Lower leg skin (tissue), 4 donors: ENCODE results near the gene APOF. TPM values are rescaled to one million over a fixed set of nuclear protein-coding genes. Genes with fewer than 3 reads are reported as not detected.

Source experiments
- DNase-seq, 2 donors: peaks; one replicate each; pipeline ENCODE4 v3.0.0-alpha.2; 2019; ENCODE audit warnings: low spot score in 2 of 2
- H3K4me3 ChIP-seq: fragments of 200-600 bp; sonication (generic); 2 replicates; pipeline ENCODE4 v1.5.1; 2017; ENCODE audit warnings: mild to moderate bottlenecking, low read depth; ENCODE audit not compliant: poor library complexity, severe bottlenecking
- CTCF ChIP-seq, 3 donors: fragments of 450-650 bp; IDR thresholded peaks; one replicate each; pipeline ENCODE4 v1.5.1; 2016; ENCODE audit warnings: antibody characterized with exemption in 3 of 3, mild to moderate bottlenecking in 3 of 3, moderate library complexity in 2 of 3
- POLR2A ChIP-seq, 2 donors: fragments of 450-650 bp; IDR thresholded peaks; one replicate each; pipeline ENCODE4 v1.6.1; 2016 to 2017; ENCODE audit warnings: antibody characterized with exemption in 2 of 2, mild to moderate bottlenecking in 1 of 2, moderate library complexity in 1 of 2
- WGBS, 2 donors: methylation state at CpG; one replicate each; pipeline ENCODE4 v1.1.5; 2018; 5-methylcytosine and 5-hydroxymethylcytosine counted together
- intact Hi-C: fragments of 100-400 bp; cut with DNase I; formaldehyde crosslinking; loops from one replicate; pipeline ENCODE4 v1.15.0; 2023; ENCODE audit warnings: low total_unique reads
- total RNA-seq, 4 donors: library from RNA; depleted of rRNA; stranded (reverse); fragments of >200 nt; gene quantifications; one replicate each; pipeline ENCODE4 v1.1.0, GENCODE V29; 2016

APOF gene
- total RNA-seq, 4 donors from 2014 or later = not detected

GRCh38 chr12:56398324-56398723 is 35.7 kb upstream of the APOF start:
- DNase-seq = no peak
- no peak overlapping the region for H3K4me3 ChIP-seq
- intact Hi-C loops = no loop called here
- TF ChIP-seq CTCF (IDR thresholded peaks at IDR 0.05) = no peak
- no peak for TF ChIP-seq POLR2A (IDR thresholded peaks at IDR 0.05)

- TF ChIP-seq CTCF (IDR thresholded peaks at IDR 0.05) = no peak
- TF ChIP-seq POLR2A (IDR thresholded peaks at IDR 0.05) = no peak
- intact Hi-C loops = no loop called here
- WGBS, 2 donors = 97% methylated on average over 2 of the region's 2 CpGs
- no peak for DNase-seq
- H3K4me3 ChIP-seq = no peak overlapping the region
Observed at GRCh38 chr12:56392331-56392730, 29.7 kb upstream of the APOF start.

DNA sequence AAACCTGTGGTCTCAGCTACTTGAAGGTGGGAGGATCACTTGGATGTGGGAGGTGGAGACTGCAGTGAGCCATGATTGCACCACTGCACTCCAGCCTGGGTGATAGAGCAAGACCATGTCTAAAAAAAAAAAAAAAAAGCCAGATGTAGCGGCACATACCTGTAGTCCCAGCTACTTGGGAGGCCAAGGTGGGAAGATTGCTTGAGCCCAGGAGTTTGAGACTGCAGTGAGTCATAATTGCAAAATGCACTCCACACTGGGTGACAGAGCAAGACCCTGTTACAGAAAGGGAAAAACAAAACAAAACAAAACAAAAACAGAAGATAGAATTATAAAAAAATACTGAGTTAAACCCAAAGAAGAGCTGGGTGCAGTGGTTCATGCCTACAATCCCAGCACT is 29.1 kb upstream of the APOF start:
- TF ChIP-seq POLR2A (IDR thresholded peaks at IDR 0.05) = no peak
- no peak for TF ChIP-seq CTCF (IDR thresholded peaks at IDR 0.05)
- intact Hi-C loops = no loop called here
- no peak overlapping the region for H3K4me3 ChIP-seq
- 96 to 100% methylated on average over 1 of the region's 1 CpG for WGBS, 2 donors
- no peak for DNase-seq

GRCh38 chr12:56389412-56389811 is 26.8 kb upstream of the APOF start:
- H3K4me3 ChIP-seq = no peak overlapping the region
- 77 to 79% methylated on average over 5 of the region's 5 CpGs for WGBS, 2 donors
- intact Hi-C loops = no loop called here
- DNase-seq = peak in 1 of 2 donors; percentile 5
- TF ChIP-seq CTCF (IDR thresholded peaks at IDR 0.05) (no peak), POLR2A (IDR thresholded peaks at IDR 0.05) (no peak)

DNA sequence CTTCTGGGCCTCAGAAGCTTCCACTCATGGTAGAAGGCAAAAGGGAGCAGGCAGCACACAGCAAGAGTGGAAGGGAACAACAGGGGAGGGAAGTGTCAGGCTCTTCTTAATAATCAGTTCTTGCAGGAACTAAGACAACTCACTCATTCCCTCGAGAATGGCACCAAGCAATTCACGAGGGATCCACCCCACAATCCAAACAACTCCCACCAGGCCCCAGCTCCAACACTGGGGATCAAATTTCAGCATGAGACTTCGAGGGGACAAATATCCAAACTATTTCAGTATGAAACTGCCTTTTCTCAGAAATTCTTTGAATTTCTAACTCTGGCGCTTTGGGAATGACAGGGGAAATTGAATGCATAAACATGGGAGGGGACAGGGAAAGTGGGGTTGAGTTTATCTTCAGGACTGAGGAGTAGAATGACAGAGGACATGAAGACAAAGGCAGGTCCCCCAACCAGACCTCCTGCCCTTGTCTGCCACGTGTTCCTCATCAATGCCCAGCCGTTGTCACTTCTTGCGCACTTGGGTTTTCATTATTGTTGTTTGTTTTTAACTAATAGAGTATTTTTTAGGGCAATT is 24.6 kb upstream of the APOF start:
- WGBS, 2 donors = 53 to 54% methylated on average over 7 of the region's 7 CpGs
- peak in 1 of 2 donors; percentile 28 for DNase-seq
- no peak overlapping the region for H3K4me3 ChIP-seq
- intact Hi-C loops = no loop called here
- TF ChIP-seq CTCF (IDR thresholded peaks at IDR 0.05) (no peak), POLR2A (IDR thresholded peaks at IDR 0.05) (no peak)

DNA sequence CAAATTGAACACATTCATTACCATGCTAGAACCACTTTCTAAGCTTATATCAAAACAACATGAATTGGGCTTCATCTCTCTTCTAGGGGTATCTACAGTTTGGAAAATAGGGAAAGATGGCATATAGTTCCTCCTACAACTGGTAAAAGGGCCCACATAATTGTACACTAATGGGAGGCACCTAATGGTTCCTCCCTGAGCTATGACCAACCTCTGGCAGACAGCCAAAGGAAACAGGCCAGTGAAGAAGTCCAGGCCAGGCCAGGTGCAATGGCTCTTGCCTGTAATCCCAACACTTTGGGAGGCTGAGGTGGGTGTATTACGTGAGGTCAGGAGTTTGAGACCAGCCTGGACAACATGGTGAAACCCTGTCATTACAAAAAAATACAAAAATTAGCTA is 23.2 kb upstream of the APOF start:
- intact Hi-C loops = no loop called here
- H3K4me3 ChIP-seq = no peak overlapping the region
- WGBS, 2 donors = 94 to 100% methylated on average over 1 of the region's 1 CpG
- no peak for DNase-seq
- TF ChIP-seq POLR2A (IDR thresholded peaks at IDR 0.05) (no peak), CTCF (IDR thresholded peaks at IDR 0.05) (no peak)
